ENCODE results near the gene MLF2. TPM values are rescaled to one million over a fixed set of nuclear protein-coding genes. Genes with fewer than 3 reads are reported as not detected.
"Not testable (repeated sequence)": the region's sequence is repeated elsewhere in the genome, so short reads cannot be mapped to it uniquely, and the experiment has no call there.

MLF2 gene
- total RNA-seq, 2 experiments from 2014 or later = 142 to 144 TPM

- H3K36me3 Mint-ChIP-seq (ENCODE audit: low read depth) = peaks cover 35% of the 10 kb centered on the region
- no peak for ATAC-seq
- H3K4me1 Mint-ChIP-seq = peaks cover 26% of the 10 kb centered on the region
- intact Hi-C loops (cut with DNase I, micrococcal nuclease) = loop anchor here in 1 of 2 experiments (5.0 kb wide), 1 partner anchor 40 kb away; no protein-coding TSS in a partner anchor
- H3K27me3 Mint-ChIP-seq = no peaks in the 10 kb centered on the region
- ChIA-PET CTCF (interaction anchor here (0.6 to 4.1 kb wide), 27 partner anchors 9 to 413 kb away, joined by 3 to 54 read pairs (median 10); partner anchors contain the start of genes CD4, CDCA3, COPS7A and GPR162), POLR2A (interaction anchor here (0.6 to 3.0 kb wide), 10 partner anchors 9 to 220 kb away, joined by 3 to 16 read pairs (median 5); partner anchors contain the start of genes CD4, COPS7A, PTMS and ZNF384)
- DNase-seq = peak; percentile 59
- peak overlapping the region; percentile 87 for H3K4me3 Mint-ChIP-seq
- peak overlapping the region; percentile 97 for H3K27ac Mint-ChIP-seq
- H3K9me3 Mint-ChIP-seq (ENCODE audit: low read depth) = no peaks in the 10 kb centered on the region
Measured at GRCh38 chr12:6752167-6752920, 597 bp downstream of the MLF2 start.

- ChIA-PET POLR2A (interaction anchor here (1.0 to 3.0 kb wide), 2 partner anchors 62 to 102 kb away, joined by 3 to 16 read pairs; partner anchors contain the start of gene ZNF384), CTCF (interaction anchor here (0.6 to 4.1 kb wide), 11 partner anchors 9 to 214 kb away, joined by 3 to 54 read pairs (median 17); partner anchors contain the start of genes CDCA3, COPS7A, P3H3 and PTMS)
- H3K4me3 Mint-ChIP-seq = peak overlapping the region; percentile 87
- intact Hi-C loops (cut with DNase I, micrococcal nuclease) = loop anchor here in 1 of 2 experiments (5.0 kb wide), 1 partner anchor 41 kb away; no protein-coding TSS in a partner anchor
- H3K36me3 Mint-ChIP-seq (ENCODE audit: low read depth) = peaks cover 41% of the 10 kb centered on the region
- DNase-seq = no peak
- no peaks in the 10 kb centered on the region for H3K27me3 Mint-ChIP-seq
- H3K4me1 Mint-ChIP-seq = peaks cover 28% of the 10 kb centered on the region
- ATAC-seq = no peak
- H3K27ac Mint-ChIP-seq = peak overlapping the region; percentile 97
- no peaks in the 10 kb centered on the region for H3K9me3 Mint-ChIP-seq (ENCODE audit: low read depth)
Measured at GRCh38 chr12:6751767-6752166, 1.2 kb downstream of the MLF2 start.

- no peaks in the 10 kb centered on the region for H3K27me3 Mint-ChIP-seq
- no peak overlapping the region for H3K4me3 Mint-ChIP-seq
- intact Hi-C loops (cut with DNase I, micrococcal nuclease) = loop anchor here in 1 of 2 experiments (5.0 kb wide), 1 partner anchor 42 kb away; no protein-coding TSS in a partner anchor
- H3K4me1 Mint-ChIP-seq = peaks cover 38% of the 10 kb centered on the region
- peaks cover 53% of the 10 kb centered on the region for H3K36me3 Mint-ChIP-seq (ENCODE audit: low read depth)
- CTCF ChIA-PET = no interaction called here
- no peak for DNase-seq
- no peaks in the 10 kb centered on the region for H3K9me3 Mint-ChIP-seq (ENCODE audit: low read depth)
- no peak for ATAC-seq
- POLR2A ChIA-PET = no interaction called here
- H3K27ac Mint-ChIP-seq = no peak overlapping the region
Measured at GRCh38 chr12:6750506-6750905, 2.4 kb downstream of the MLF2 start.

GRCh38 chr12:6748761-6749160, 4.2 kb downstream of the MLF2 start:
- peaks cover 67% of the 10 kb centered on the region for H3K36me3 Mint-ChIP-seq (ENCODE audit: low read depth)
- CTCF ChIA-PET = no interaction called here
- H3K9me3 Mint-ChIP-seq (ENCODE audit: low read depth) = no peaks in the 10 kb centered on the region
- no peaks in the 10 kb centered on the region for H3K27me3 Mint-ChIP-seq
- H3K4me1 Mint-ChIP-seq = peaks cover 45% of the 10 kb centered on the region
- H3K27ac Mint-ChIP-seq = no peak overlapping the region
- DNase-seq (no peak), ATAC-seq (no peak)
- no peak overlapping the region for H3K4me3 Mint-ChIP-seq
- intact Hi-C loops (cut with DNase I, micrococcal nuclease) = no loop called here
- POLR2A ChIA-PET = no interaction called here

GRCh38 chr12:6747216-6747615, 5.7 kb downstream of the MLF2 start:
- ATAC-seq = no peak
- Mint-ChIP-seq H3K27ac (peak overlapping the region; percentile 74), H3K4me1 (peaks cover 52% of the 10 kb centered on the region), H3K36me3 (ENCODE audit: low read depth) (peaks cover 73% of the 10 kb centered on the region), H3K27me3 (no peaks in the 10 kb centered on the region), H3K9me3 (ENCODE audit: low read depth) (peaks cover 7% of the 10 kb centered on the region), H3K4me3 (no peak overlapping the region)
- intact Hi-C loops (cut with DNase I, micrococcal nuclease) = no loop called here
- DNase-seq = no peak
- ChIA-PET CTCF (interaction anchor here (0.6 to 1.4 kb wide), 3 partner anchors 33 to 132 kb away, joined by 3 to 4 read pairs (median 4); no protein-coding TSS in a partner anchor), POLR2A (no interaction called here)

GRCh38 chr12:6745741-6746525, 7.0 kb downstream of the MLF2 start:
- POLR2A ChIA-PET = interaction anchor here (0.7 kb wide), 1 partner anchor 9 kb away, joined by 3 read pairs; no protein-coding TSS in a partner anchor
- DNase-seq (peak; percentile 52), ATAC-seq (peak; percentile 82)

GRCh38 chr12:6743300-6743699, 9.6 kb downstream of the MLF2 start:
- H3K4me3 Mint-ChIP-seq; H3K9me3 Mint-ChIP-seq (ENCODE audit: low read depth); H3K27me3 Mint-ChIP-seq; intact Hi-C loops (cut with DNase I, micrococcal nuclease): not testable (repeated sequence)
- ChIA-PET POLR2A (interaction anchor here (0.7 to 1.7 kb wide), 3 partner anchors 9 to 200 kb away, joined by 3 to 6 read pairs (median 4); partner anchors contain the start of genes C12orf57, MLF2 and RNU7-1), CTCF (interaction anchor here (0.7 to 4.6 kb wide), 6 partner anchors 10 to 672 kb away, joined by 3 to 19 read pairs (median 3); partner anchors contain the start of genes MLF2, NOP2 and SPSB2)
- ATAC-seq (peak; percentile 49), DNase-seq (peak; percentile 61)
- Mint-ChIP-seq H3K4me1 (peaks cover 42% of the 10 kb centered on the region), H3K27ac (peak overlapping the region; percentile 77), H3K36me3 (ENCODE audit: low read depth) (peaks cover 47% of the 10 kb centered on the region)

More at GRCh38 chr12:6745741-6746525, 7.0 kb downstream of the MLF2 start:
- H3K4me3 Mint-ChIP-seq = no peak overlapping the region
- peaks cover 7% of the 10 kb centered on the region for H3K9me3 Mint-ChIP-seq (ENCODE audit: low read depth)
- peaks cover 66% of the 10 kb centered on the region for H3K36me3 Mint-ChIP-seq (ENCODE audit: low read depth)
- peaks cover 47% of the 10 kb centered on the region for H3K4me1 Mint-ChIP-seq
- peak overlapping the region; percentile 76 for H3K27ac Mint-ChIP-seq
- CTCF ChIA-PET = interaction anchor here (1.3 to 1.4 kb wide), 2 partner anchors 35 kb away, joined by 3 to 4 read pairs; no protein-coding TSS in a partner anchor
- intact Hi-C loops (cut with DNase I, micrococcal nuclease) = no loop called here
- no peaks in the 10 kb centered on the region for H3K27me3 Mint-ChIP-seq

- H3K27me3 Mint-ChIP-seq = no peaks in the 10 kb centered on the region
- peaks cover 42% of the 10 kb centered on the region for H3K4me1 Mint-ChIP-seq
- peak; percentile 60 for ATAC-seq
- ChIA-PET CTCF (interaction anchor here (0.6 to 4.6 kb wide), 9 partner anchors 8 to 673 kb away, joined by 3 to 19 read pairs (median 3); partner anchors contain the start of genes MLF2, NOP2 and SPSB2), POLR2A (interaction anchor here (0.7 to 1.7 kb wide), 3 partner anchors 10 to 201 kb away, joined by 3 to 6 read pairs (median 4); partner anchors contain the start of genes C12orf57, MLF2 and RNU7-1)
- peaks cover 42% of the 10 kb centered on the region for H3K36me3 Mint-ChIP-seq (ENCODE audit: low read depth)
- H3K27ac Mint-ChIP-seq = peak overlapping the region; percentile 77
- no peak overlapping the region for H3K4me3 Mint-ChIP-seq
- intact Hi-C loops (cut with DNase I, micrococcal nuclease) = no loop called here
- peaks cover 7% of the 10 kb centered on the region for H3K9me3 Mint-ChIP-seq (ENCODE audit: low read depth)
- no peak for DNase-seq
Measured at GRCh38 chr12:6742834-6743233, 10.1 kb downstream of the MLF2 start.

- H3K9me3 Mint-ChIP-seq (ENCODE audit: low read depth); DNase-seq; intact Hi-C loops (cut with DNase I, micrococcal nuclease); ATAC-seq; H3K4me3 Mint-ChIP-seq; H3K27me3 Mint-ChIP-seq: not testable (repeated sequence)
- Mint-ChIP-seq H3K36me3 (ENCODE audit: low read depth) (peaks cover 35% of the 10 kb centered on the region), H3K27ac (peak overlapping the region; percentile 58), H3K4me1 (peaks cover 41% of the 10 kb centered on the region)
- POLR2A ChIA-PET = interaction anchor here (1.6 to 1.7 kb wide), 2 partner anchors 11 to 202 kb away, joined by 4 to 6 read pairs; partner anchors contain the start of genes C12orf57, MLF2 and RNU7-1
- CTCF ChIA-PET = interaction anchor here (0.6 to 4.6 kb wide), 5 partner anchors 11 to 174 kb away, joined by 3 to 19 read pairs (median 3); partner anchors contain the start of genes MLF2 and NOP2
Measured at GRCh38 chr12:6742080-6742479, 10.9 kb downstream of the MLF2 start.

- POLR2A ChIA-PET = no interaction called here
- CTCF ChIA-PET = interaction anchor here (0.7 to 1.6 kb wide), 2 partner anchors 17 to 108 kb away, joined by 3 read pairs; no protein-coding TSS in a partner anchor
- no peaks in the 10 kb centered on the region for H3K36me3 Mint-ChIP-seq (ENCODE audit: low read depth)
- ATAC-seq (no peak), DNase-seq (no peak)
- H3K4me3 Mint-ChIP-seq = no peak overlapping the region
- intact Hi-C loops (cut with DNase I, micrococcal nuclease) = no loop called here
- H3K27ac Mint-ChIP-seq = no peak overlapping the region
- H3K4me1 Mint-ChIP-seq = peaks cover 6% of the 10 kb centered on the region
- no peaks in the 10 kb centered on the region for H3K9me3 Mint-ChIP-seq (ENCODE audit: low read depth)
- no peaks in the 10 kb centered on the region for H3K27me3 Mint-ChIP-seq
Measured at GRCh38 chr12:6736754-6737153, 16.2 kb downstream of the MLF2 start.
